ENCODE data around the gene KCTD17.

KCTD17 gene

DNA sequence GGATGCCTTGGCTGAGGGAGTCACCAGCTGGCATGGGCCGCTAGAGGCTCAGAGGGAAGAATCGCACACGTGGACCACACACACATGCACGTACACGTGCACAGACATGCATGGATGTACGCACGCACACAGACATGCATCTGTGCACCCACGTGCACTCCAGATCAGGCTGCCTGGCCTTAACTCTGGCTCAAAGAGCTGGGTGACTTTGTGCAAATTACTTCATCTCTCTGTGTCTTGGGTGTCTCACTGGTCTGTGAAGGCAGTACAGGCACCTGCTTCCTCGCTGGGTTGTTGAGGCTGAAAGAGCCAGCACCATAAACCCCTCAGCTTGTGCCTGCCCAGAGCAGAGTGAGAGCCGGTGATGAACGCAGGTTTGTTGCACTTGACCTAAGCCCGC lies 29.3 kb downstream of the KCTD17 start:
- DNase-seq = no peak

DNA sequence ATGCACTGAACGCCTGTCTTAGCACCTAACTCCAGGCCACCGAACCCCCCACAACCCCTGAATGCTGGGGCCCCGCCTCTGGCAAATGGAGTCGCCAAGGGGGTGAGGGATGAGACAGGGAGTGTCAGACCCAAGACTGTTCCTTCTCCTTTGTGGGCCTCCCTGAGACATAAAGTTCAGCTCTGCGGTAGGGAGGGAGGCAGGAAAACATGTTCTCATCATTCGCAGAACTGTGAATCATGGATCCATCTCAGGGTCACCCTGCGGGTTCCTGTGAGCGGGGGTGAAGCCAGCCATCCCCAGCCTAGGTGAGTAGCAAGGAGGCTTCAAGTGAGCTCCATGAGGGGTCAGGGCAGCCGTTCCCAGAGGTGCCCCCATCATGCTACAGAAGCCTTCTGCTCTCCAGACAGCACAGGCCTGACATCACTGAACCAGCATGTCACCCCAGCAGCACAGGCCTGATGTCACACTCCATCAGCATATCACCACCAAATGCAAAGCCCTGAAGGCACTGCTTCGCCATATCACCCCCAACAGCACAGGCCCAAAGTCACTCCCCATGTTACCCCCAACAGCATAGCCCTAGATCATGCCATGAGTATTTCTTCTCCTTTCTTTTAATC lies 30.8 kb downstream of the KCTD17 start:
- no peak for DNase-seq

DNA sequence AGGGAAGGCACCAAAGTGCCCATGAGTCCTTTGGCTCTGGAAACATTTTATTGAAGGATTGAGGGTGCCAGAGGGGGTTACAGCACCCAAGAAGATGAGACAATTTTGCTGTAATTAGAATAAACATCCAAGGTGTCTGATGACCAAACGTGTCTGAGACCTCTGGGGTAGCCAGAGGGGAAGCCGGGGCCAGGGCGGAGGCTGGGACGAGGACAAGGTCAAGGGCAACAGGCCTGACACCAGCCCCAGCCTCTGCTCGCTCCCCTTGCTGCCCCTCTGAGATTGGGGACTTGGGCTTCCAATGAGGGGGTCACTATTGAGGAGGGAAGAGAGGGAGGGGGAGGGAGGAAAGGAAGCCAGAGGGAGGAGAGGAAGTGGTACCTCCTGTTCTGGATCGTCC lies 32.4 kb downstream of the KCTD17 start:
- DNase-seq = no peak

DNA sequence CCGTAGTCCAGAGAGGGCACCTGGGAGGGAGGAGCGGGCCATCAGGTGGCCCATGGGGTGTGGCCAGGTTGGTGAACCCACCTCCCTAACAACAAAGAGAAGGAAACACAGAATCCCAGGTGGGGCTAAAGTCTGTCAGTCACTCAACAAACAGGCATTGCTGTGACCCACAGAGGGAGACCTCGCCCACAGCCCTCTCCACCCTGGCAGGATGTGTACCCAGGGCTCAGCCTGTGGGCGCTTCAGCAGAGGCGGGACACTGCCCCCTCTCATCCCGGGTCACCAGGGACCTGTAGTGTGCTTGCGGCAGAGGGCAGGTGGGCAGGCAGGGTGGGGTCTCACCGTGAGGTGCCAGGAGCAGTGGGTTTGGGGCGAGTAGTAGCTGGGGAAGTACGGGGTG lies 32.8 kb downstream of the KCTD17 start:
- DNase-seq = no peak

DNA sequence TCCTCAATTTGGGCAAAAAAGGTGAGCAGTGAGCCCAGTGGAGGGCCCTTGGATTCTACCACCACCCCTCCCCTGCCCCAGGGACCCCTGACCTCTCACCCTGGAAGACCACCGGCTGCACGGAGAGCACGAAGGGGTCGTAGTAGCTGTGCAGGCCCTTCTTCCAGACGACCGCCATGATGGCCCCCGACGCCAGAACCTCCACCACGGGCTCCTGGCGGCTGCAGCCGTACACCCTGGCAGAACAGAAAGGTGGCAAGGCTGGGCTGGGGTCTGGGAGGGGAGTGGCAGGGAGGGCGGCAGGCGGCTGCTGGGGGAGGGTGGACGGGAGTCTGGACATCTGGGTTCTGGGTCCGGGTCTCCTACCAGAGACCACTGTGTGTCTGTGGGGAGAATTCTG lies 34.6 kb downstream of the KCTD17 start:
- DNase-seq = no peak

DNA sequence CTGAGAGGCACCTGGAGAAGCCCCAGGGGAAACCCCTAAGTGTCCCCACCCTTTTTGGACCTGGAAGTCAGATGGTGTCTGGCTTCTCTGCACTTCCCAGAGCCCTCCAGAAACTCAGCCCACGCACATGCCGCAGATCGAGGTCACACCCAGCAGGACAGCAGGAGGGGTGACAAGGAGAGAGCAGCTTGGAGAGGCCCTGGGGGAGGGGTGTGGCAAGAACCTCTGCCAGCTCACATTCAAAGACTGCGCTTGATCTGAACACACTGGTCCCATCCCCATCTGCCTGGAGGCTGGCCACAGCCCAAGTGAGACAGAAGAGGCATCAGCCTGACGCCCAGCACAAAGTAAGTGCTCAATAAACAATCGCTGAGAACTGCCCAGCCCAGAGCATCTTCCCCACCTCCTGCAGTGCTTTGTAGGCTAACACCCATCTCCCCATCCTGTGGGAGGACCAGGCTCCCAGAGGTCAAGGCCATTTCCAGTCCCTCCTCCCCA lies 36.6 kb downstream of the KCTD17 start:
- peak; percentile 9 for DNase-seq

DNA sequence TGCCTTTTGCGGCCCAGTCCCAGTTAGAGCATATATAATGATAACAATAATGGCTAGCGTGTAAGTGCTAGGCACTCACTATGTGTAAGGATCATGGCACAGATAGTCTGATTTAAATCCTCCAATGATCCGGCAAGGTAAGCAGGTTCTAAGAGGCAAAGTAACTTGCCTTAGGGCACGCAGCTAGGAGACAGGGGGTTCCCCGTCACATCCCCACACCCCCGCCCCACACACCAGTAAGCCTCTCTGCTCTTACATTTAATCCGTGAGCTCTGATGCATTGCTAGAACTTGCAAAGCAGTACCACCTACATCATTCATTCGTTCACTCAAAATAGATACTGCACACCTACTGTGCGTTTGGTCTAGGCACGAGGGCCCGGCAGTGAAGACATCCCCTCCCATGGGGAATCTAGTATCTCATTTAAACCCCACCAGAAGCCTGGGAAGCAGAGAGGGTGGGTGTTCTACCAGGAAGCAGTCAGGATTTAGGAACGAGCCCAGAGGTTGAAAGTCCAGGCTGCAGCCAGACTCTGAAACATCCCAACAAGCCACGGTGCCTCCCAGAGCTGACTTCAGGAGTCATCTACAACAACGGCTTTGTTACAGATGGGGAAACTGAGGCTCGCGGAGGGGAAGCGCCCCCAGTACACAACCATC lies 37.3 kb downstream of the KCTD17 start:
- no peak for DNase-seq

DNA sequence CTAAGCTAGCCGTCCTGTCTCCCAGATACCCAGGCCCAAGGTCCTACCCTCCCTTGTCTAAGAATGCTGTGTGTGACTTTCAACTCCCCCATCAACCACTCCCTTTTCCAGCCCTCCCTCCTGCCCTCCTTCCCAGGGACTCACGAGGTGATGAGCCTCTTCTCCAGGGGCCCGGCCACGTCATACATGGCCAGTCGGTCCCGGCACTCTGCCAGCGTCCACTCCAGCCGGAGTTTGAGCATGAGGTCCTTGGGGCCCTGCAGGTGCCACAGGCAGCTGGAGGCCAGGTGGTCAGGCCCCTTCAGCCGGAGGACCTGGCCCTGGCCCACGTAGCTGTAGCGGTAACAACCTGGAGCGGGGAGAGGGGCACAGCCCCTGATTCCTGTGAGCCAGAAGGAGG lies 37.9 kb downstream of the KCTD17 start:
- no peak for DNase-seq

DNA sequence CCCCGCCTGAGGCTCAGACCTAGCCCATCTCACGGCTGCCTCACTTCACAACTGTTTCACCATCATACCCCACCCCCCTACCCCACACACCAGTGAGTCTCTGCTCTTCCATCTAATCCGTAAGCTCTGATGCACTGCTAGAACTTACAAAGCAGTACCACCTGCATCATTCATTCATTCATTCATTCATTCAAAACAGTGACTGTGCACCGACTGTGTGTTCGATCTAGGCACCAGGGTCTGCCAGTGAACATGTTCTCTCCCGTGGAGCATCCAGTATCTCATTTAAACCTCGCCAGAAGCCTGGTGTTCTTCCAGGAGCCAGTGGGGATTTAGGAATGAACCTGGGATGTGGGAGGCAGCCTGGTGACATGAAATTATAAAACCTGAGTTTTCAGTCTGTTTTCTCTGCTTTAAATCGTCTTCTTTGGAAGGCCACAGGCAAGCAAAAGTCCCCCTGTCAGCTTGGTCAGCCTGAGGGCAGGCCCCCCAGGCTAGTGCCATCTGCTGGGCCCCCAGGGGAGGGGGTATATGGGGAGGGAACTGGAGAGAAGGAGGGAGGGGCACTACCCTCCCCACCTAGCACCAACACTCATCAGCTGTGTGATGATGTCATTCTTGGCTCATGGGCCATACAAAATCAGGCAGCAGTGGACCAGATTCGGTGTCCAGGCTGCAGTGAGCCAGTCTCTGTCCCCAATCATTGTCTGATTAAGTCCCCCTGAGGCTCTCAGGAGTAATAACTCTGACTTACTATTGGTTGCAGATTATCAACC lies 39.6 kb downstream of the KCTD17 start:
- DNase-seq = no peak

DNA sequence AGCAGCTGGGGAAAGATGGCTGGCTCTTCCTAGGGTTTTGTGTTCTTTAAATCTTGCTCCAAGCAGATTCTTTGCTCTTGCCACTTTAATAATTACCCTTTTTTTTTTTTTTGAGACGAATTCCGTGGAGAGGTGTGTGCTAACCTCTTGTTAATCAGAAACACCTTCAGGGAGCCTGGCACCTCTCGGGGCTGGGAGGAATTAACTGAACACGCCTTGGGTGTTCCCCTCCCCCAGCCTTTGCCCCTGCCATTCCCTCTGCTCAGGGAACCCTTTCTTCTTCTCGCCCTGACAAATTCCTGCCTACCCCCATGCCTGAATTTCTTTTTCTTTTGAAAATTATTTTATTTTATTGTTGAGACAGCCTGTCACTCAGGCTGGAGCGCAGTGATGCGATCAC lies 40.5 kb downstream of the KCTD17 start:
- no peak for DNase-seq

DNA sequence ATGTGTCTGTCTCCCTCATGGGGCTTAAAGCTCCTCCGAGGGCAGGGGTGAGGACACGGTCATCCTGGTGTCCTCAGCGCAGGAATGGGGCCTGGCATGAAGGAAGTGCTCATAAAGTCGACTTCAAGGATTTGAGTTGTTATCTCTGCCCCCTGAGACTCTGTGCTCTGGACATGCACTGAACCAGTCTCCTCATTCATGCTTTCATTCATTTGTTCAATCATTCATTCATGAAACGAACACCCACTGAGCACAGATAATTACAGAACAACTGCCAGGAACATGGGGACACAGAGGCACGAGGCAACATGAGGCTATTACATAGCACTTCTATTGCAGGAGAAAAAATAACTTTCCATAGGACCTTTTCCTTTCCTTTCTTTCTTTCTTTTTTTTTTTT lies 41.5 kb downstream of the KCTD17 start:
- no peak for DNase-seq

DNA sequence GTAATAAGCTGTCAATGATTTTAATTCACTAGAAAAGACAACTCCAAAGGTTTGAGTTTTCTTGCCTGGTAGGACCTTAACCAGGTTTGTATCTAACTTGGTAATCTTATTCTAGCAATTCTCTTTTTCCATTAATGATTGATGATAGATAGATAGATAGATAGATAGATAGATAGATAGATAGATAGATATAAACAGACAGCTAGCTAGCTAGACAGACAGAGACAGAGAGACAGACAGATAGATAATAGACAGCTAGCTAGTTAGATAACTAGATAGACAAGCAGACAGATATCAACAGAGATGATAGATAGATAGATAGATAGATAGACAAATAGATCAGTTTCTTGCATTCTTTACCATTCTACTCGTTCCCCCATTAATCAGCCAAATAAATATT lies 42.7 kb downstream of the KCTD17 start:
- DNase-seq = no peak

DNA sequence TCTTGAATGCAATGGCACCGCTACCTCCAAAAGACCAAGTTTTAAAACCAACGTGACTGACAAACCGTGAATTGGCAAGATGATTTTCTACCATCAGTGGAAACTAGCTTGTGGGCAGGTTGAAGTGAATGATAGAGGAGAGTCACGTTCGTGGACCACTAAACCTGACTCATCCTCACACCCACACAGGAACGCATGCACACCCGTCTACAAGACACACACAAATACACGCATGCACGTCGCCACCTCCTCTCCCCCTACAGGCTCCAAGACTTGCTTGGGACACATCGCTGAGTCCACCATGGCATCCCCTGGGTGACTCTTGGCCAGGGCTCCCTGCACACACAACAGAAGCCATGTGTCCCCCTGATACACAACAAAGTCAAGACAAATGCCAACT lies 43.6 kb downstream of the KCTD17 start:
- DNase-seq = no peak

DNA sequence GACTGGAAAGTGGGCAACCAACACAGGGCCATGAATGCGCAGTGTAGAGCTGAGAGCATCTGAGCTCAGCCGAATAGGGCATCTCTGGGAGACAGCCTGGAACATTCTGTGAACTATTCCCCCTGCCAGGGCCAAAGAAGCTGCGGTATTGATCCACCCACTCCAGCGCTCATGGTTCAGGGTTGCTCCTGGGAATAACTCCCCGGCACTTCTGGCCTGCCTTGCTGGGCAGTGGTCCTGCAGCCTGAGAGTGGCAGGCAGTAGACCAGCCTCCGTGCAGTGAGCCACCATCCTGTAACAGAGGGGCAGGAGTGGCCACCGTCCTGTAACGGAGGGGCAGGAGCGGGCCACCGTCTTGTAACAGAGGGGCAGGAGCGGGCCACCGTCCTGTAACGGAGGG lies 45.8 kb downstream of the KCTD17 start:
- DNase-seq = no peak

DNA sequence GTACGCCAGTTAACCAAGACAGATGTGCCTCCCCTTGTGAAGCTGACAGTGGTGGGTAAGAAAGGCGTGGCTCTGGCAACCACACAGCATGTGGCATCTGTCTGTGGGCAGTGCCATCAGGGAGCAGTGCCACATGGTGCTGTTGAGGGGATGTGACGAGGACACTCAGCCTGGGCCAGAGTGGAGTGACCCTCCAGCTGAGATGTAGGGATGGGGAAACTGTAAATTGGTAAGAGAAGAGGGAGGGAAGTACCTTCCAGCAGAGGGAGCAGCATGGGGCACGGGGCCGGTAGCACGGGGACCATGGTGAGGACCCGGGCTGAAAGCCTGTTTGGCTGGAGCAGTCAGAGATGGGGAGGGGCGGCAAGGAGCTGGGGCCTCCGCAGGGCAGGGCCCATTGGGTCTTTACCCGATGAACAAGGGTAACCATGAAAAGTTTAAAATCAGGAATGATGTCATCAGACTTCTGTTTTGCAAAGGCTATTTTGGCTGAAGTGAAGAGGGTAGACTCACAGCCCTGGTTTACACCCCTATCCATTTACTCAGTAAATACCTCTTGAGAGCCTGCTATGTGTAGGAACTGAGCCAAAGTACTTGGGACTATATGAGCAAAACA lies 47.5 kb downstream of the KCTD17 start:
- DNase-seq = peak; percentile 42

DNA sequence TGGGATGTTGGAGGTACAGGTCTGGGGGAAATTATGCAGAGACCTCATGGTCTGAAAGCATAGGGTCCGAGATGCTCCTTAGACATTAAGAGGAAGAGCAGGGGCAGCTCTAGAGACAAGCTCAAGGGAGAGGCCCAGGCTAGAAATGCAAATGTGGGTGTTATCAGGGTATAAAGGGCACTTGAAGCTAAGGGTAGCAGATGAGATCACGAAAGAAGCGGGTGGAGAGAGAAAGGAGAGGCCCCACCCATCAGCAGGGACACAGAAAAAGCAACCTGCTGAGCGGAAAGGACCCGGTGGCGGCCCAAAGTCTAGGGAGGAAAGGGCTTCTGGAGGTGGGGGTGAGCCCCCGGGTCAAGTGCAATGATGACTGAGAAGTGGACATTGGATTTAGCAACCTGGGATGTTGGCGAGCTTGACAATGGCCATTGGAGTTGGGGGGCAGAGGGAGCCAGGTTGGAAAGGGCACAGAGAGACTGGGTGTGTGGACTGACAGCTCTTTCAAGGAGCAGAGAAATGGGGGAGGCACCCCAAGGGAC lies 49.1 kb downstream of the KCTD17 start:
- no peak for DNase-seq

DNA sequence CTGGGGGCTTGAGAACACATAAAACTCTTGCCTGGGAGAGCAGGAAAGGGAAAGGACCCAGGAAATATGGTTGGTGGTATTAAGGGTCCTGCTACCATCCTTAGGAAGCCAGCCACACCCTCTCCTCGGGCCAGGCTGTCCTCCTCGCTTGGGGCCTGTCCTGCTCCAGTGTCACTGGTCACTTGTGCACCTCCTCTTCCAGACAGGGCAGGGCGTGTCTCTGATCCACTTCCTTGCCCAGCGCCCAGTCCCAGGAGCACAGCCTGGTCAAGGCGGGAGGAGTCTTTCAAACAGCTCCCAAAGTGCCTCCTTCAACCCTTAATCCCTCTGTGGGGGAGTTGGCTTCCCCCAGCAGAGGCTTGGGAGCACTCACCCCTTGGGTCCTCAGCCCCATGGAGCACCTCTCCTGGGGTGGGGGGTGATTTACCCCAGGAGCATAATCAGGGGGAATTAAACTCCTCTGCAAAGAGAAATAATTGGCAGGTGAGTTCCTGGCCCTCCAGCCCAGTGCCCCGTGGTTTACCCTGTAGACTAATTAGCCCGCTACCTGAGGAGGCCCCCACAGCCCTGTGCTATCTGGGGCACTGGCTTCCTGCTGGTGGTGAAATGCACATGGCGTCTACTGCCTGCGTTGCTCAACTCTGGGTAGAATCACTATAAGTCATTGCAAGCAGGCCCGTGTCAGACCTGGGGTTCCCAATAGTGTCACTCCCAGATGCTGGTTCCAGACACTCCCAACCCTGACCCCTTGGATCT lies 49.9 kb downstream of the KCTD17 start:
- DNase-seq = no peak

DNA sequence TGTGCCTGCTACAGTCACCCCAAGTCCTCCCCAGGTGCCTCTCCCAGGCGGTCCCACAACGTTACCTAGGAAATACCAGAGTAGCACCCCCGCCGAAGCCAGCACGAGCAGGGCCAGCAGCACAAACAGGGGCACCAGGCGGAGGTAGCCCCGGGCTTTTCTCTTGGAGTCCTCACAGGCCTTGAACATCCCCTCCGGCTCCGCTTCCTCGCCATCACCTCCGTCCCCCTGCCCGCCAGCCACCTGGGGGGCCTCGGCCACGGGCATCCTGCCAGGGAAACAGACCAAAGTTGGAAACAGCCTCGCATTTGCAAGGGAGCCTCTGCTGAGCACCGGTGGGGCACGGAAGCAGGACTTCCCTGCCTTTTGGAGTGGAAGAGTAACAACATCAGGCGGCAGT lies 51.6 kb downstream of the KCTD17 start:
- DNase-seq = no peak

DNA sequence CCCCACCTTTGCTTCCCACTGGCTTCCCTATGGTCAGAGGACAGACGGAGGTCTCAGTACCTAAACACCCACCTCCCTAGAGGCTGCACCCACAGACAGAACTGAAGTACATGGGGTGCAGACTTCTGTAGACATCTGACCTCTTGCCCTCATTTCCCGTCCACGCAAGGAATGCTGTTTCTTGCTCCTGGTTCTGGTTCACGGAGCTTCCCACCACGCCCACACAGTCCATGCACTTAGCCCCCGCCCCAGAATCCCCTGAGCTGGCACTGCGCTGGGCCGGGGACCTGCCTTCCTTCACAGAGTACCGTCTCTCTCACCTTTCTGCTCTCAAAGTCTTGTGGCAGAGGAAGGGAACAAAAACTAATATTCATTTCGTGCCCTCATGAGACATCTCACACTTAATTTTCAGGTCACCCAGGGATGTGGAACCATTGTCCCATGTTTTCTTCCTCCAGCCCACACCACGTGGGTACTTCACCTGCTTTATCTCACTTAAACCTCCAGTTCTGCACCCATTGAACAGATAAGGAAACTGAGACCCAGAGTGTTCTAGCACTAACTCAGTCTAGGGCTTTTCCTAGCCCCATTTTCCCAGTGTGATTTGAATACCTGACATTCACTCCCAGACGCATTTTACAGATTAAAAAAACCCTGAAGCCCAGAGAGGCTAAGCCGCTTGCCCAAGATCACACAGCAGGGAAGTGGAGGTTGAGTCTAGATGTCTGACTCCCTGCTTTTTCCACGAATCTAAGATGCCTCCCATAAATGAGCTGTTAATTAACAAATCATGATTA lies 52.3 kb downstream of the KCTD17 start:
- no peak for DNase-seq

DNA sequence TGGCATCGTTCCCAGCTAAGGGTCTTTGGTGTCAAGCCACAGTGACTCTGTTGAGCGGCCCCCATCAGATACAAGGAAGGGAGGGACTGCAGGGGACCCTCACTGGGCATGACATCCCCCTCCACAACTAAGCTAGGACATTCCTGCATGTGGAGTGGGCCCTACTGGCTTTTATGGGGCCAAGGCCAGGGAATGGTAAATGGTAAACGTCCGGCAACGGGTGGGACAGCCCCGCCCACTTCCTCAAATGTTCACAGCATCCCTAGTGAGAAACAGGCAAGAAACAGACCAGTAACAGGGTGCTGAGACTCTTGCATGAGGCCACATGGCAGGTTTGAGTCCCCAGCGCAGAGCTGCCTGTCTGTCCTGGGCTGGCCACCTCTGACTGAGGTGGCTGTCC lies 53.6 kb downstream of the KCTD17 start:
- DNase-seq = no peak

DNA sequence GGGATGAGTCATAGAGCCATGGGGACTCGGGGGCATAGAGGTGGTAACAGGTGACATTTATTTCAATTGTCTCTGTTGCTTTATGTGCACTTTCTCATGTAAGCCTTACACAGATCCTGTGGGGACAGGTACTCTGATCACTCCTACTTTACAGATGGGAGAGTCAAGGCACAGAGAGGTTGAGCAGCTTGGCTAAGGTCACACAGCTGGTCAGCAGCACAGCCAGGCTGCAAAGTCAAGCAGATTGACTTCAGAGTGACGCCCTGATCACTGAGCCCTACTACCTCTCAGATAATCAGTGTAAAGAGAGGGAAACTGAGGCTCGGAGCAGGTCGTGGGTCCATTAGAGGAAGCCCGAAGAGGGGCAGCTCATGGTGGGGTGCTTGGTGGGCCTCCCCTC lies 54.4 kb downstream of the KCTD17 start:
- DNase-seq = no peak

Data from NCI-H1092 treated with DMSO at 0.1 percent for 48 hours (cell line).